WTC11 (cell line): Measurements from ENCODE around the gene EIF4G1. TPM values are rescaled to one million over a fixed set of nuclear protein-coding genes. Genes with fewer than 3 reads are reported as not detected.
A peak's percentile ranks its signal among the peaks of the same experiment; 100 is the strongest.

Experiments
- ATAC-seq: fragments of 200-7000 bp; cut with Tn5 transposase; 2 replicates; pipeline ENCODE4 v1.10.0; 2021; ENCODE audit warnings: mild to moderate bottlenecking, moderate library complexity
- CTCF ChIA-PET: fragments of 300-600 bp; sonication (Branson Sonifier 250); formaldehyde crosslinking; loops from one replicate; lab custom pipeline; 2021; ENCODE audit warnings: antibody characterized with exemption; lab: Charles Lee
- POLR2A ChIA-PET: fragments of 350-600 bp; sonication (Branson Sonifier 250); formaldehyde crosslinking; loops from one replicate; lab custom pipeline; 2021; ENCODE audit warnings: antibody characterized with exemption; lab: Charles Lee
- DNase-seq: peaks from one replicate; pipeline ENCODE4 v3.0.0; 2021; ENCODE audit warnings: low spot score
- H3K27ac Mint-ChIP-seq: 2 replicates; pipeline ENCODE4 v1.8.0; 2021; ENCODE audit warnings: mixed read lengths
- H3K27me3 Mint-ChIP-seq: 2 replicates; pipeline ENCODE4 v1.8.0; 2021; ENCODE audit warnings: low read depth, mild to moderate bottlenecking, moderate library complexity, mixed read lengths
- H3K36me3 Mint-ChIP-seq: 2 replicates; pipeline ENCODE4 v1.8.0; 2021; ENCODE audit warnings: mixed read lengths
- H3K4me1 Mint-ChIP-seq: 2 replicates; pipeline ENCODE4 v1.8.0; 2022; ENCODE audit warnings: mixed read lengths
- H3K4me3 Mint-ChIP-seq: 2 replicates; pipeline ENCODE4 v1.8.0; 2021; ENCODE audit warnings: mild to moderate bottlenecking, moderate library complexity, mixed read lengths
- H3K9me3 Mint-ChIP-seq: 2 replicates; pipeline ENCODE4 v1.8.0; 2021; ENCODE audit warnings: mixed read lengths
- EMX1 ChIP-seq: fragments of 250-450 bp; sonication (Bioruptor Pico); IDR thresholded peaks from 2 replicates; pipeline ENCODE4 v1.8.0; 2021; ENCODE audit warnings: mild to moderate bottlenecking
- GABPB1 ChIP-seq: sonication (generic); formaldehyde crosslinking; IDR thresholded peaks from 2 replicates; pipeline ENCODE4 v1.8.1; 2023; ENCODE audit warnings: mild to moderate bottlenecking, missing genetic modification reagents
- GTF2I ChIP-seq: fragments of 250-450 bp; sonication (Bioruptor Pico); conservative IDR thresholded peaks from 2 replicates; pipeline ENCODE4 v1.4.0; 2021; ENCODE audit warnings: mild to moderate bottlenecking
- MYBL2 ChIP-seq: sonication (generic); formaldehyde crosslinking; IDR thresholded peaks from 2 replicates; pipeline ENCODE4 v1.8.1; 2023; ENCODE audit warnings: mild to moderate bottlenecking, moderate library complexity, missing genetic modification reagents
- NFYB ChIP-seq: sonication (generic); formaldehyde crosslinking; conservative IDR thresholded peaks from 2 replicates; pipeline ENCODE4 v1.8.0; 2022; ENCODE audit warnings: low read depth, missing genetic modification reagents
- NR1H2 ChIP-seq: sonication (generic); formaldehyde crosslinking; IDR thresholded peaks from 2 replicates; pipeline ENCODE4 v1.9.0; 2021; ENCODE audit warnings: mild to moderate bottlenecking, moderate library complexity, missing genetic modification reagents
- NR2C2 ChIP-seq: sonication (generic); formaldehyde crosslinking; IDR thresholded peaks from 2 replicates; pipeline ENCODE4 v1.8.0; 2022; ENCODE audit warnings: mild to moderate bottlenecking, missing genetic modification reagents
- OVOL2 ChIP-seq: fragments of 250-450 bp; sonication (Bioruptor Pico); IDR thresholded peaks from 2 replicates; pipeline ENCODE4 v1.9.0; 2021; ENCODE audit warnings: mild to moderate bottlenecking, borderline replicate concordance
- RORB ChIP-seq: fragments of 250-450 bp; sonication (Bioruptor Pico); IDR thresholded peaks from 2 replicates; pipeline ENCODE4 v1.9.0; 2021; ENCODE audit warnings: mild to moderate bottlenecking
- TEAD4 ChIP-seq: sonication (generic); formaldehyde crosslinking; IDR thresholded peaks from 2 replicates; pipeline ENCODE4 v1.8.0; 2022; ENCODE audit warnings: mild to moderate bottlenecking, missing genetic modification reagents
- ZNF121 ChIP-seq: sonication (generic); formaldehyde crosslinking; IDR thresholded peaks from 2 replicates; pipeline ENCODE4 v1.8.0; 2023; ENCODE audit warnings: missing genetic modification reagents
- ZNF263 ChIP-seq: sonication (generic); formaldehyde crosslinking; IDR thresholded peaks from 2 replicates; pipeline ENCODE4 v1.8.1; 2022; ENCODE audit warnings: low read depth, mild to moderate bottlenecking, moderate library complexity, missing genetic modification reagents
- ZNF423 ChIP-seq: fragments of 250-450 bp; sonication (Bioruptor Pico); IDR thresholded peaks from 2 replicates; pipeline ENCODE4 v2.1.2; 2022; ENCODE audit warnings: mild to moderate bottlenecking, moderate library complexity
- total RNA-seq: library from RNA; stranded (reverse); gene quantifications from 3 replicates; pipeline ENCODE4 v1.2.3, GENCODE V29; 2021
- TF ChIP-seq, protein P1 (sequence below): sonication (generic); formaldehyde crosslinking; IDR thresholded peaks from 2 replicates; pipeline ENCODE4 v1.8.0; 2022; ENCODE audit warnings: mild to moderate bottlenecking, missing genetic modification reagents
- TF ChIP-seq, protein P2 (sequence below): sonication (generic); formaldehyde crosslinking; IDR thresholded peaks from 2 replicates; pipeline ENCODE4 v1.8.0; 2022; ENCODE audit warnings: missing genetic modification reagents
- TF ChIP-seq, protein P3 (sequence below): fragments of 250-450 bp; sonication (Bioruptor Pico); IDR thresholded peaks from 2 replicates; pipeline ENCODE4 v2.1.2; 2022; ENCODE audit warnings: mild to moderate bottlenecking, moderate library complexity
- TF ChIP-seq, protein P4 (sequence below): sonication (generic); formaldehyde crosslinking; IDR thresholded peaks from 2 replicates; pipeline ENCODE4 v1.8.1; 2022; ENCODE audit warnings: missing genetic modification reagents, borderline replicate concordance
- TF ChIP-seq, protein P5 (sequence below): sonication (generic); formaldehyde crosslinking; IDR thresholded peaks from 2 replicates; pipeline ENCODE4 v1.8.1; 2022; ENCODE audit warnings: low read depth, missing genetic modification reagents, borderline replicate concordance
- TF ChIP-seq, protein P6 (sequence below): sonication (generic); formaldehyde crosslinking; IDR thresholded peaks from 2 replicates; pipeline ENCODE4 v1.8.0; 2023; ENCODE audit warnings: missing genetic modification reagents
- TF ChIP-seq, protein P7 (sequence below): sonication (generic); formaldehyde crosslinking; IDR thresholded peaks from 2 replicates; pipeline ENCODE4 v1.8.0; 2022; ENCODE audit warnings: mild to moderate bottlenecking, missing genetic modification reagents
- TF ChIP-seq, protein P8 (sequence below): fragments of 250-450 bp; sonication (Bioruptor Pico); IDR thresholded peaks from 2 replicates; pipeline ENCODE4 v1.9.0; 2021; ENCODE audit warnings: mild to moderate bottlenecking

Gene EIF4G1
- total RNA-seq, 1 experiment from 2014 or later: 557 TPM

DNA sequence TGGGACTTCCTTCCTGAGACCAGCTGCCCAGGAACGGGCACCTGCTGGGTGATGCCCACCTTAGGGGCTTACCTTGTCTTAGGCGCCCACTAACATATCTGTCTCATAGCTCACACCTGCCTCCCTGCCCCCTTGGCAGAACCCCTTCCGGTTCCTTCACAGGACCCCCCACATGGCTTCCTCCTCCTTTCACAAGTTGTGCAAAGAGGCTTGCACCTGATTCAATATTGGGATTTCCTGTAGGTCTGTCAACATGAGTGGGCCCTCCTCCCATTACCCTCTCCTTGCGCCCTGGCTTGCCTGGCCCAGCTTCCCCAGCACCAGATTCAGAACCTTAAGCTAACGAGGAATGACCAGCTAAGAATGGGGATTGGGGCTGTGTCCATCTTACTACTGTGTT lies 63.0 kb downstream of the EIF4G1 start:
- Mint-ChIP-seq H3K4me3 (peak overlapping the region; percentile 48), H3K27ac (no peak overlapping the region), H3K36me3 (no peaks in the 10 kb centered on the region), H3K9me3 (no peaks in the 10 kb centered on the region), H3K4me1 (peaks cover 49% of the 10 kb centered on the region), H3K27me3 (peaks cover 47% of the 10 kb centered on the region)
- ChIA-PET POLR2A (interaction anchor here (1.0 kb wide), 1 partner anchor 148 kb away, joined by 3 read pairs; no protein-coding TSS in a partner anchor), CTCF (interaction anchor here (1.0 to 2.8 kb wide), 7 partner anchors 8 to 164 kb away, joined by 3 to 13 read pairs (median 4); no protein-coding TSS in a partner anchor)
- no peak for ATAC-seq
- TF ChIP-seq, protein P1, sequence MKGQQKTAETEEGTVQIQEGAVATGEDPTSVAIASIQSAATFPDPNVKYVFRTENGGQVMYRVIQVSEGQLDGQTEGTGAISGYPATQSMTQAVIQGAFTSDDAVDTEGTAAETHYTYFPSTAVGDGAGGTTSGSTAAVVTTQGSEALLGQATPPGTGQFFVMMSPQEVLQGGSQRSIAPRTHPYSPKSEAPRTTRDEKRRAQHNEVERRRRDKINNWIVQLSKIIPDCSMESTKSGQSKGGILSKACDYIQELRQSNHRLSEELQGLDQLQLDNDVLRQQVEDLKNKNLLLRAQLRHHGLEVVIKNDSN (CRISPR knock-in tag): no peak
- TF ChIP-seq EMX1 (CRISPR knock-in tag): no peak
- TF ChIP-seq, protein P2, sequence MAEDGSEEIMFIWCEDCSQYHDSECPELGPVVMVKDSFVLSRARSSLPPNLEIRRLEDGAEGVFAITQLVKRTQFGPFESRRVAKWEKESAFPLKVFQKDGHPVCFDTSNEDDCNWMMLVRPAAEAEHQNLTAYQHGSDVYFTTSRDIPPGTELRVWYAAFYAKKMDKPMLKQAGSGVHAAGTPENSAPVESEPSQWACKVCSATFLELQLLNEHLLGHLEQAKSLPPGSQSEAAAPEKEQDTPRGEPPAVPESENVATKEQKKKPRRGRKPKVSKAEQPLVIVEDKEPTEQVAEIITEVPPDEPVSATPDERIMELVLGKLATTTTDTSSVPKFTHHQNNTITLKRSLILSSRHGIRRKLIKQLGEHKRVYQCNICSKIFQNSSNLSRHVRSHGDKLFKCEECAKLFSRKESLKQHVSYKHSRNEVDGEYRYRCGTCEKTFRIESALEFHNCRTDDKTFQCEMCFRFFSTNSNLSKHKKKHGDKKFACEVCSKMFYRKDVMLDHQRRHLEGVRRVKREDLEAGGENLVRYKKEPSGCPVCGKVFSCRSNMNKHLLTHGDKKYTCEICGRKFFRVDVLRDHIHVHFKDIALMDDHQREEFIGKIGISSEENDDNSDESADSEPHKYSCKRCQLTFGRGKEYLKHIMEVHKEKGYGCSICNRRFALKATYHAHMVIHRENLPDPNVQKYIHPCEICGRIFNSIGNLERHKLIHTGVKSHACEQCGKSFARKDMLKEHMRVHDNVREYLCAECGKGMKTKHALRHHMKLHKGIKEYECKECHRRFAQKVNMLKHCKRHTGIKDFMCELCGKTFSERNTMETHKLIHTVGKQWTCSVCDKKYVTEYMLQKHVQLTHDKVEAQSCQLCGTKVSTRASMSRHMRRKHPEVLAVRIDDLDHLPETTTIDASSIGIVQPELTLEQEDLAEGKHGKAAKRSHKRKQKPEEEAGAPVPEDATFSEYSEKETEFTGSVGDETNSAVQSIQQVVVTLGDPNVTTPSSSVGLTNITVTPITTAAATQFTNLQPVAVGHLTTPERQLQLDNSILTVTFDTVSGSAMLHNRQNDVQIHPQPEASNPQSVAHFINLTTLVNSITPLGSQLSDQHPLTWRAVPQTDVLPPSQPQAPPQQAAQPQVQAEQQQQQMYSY (CRISPR knock-in tag): no peak
- TF ChIP-seq, protein P3, sequence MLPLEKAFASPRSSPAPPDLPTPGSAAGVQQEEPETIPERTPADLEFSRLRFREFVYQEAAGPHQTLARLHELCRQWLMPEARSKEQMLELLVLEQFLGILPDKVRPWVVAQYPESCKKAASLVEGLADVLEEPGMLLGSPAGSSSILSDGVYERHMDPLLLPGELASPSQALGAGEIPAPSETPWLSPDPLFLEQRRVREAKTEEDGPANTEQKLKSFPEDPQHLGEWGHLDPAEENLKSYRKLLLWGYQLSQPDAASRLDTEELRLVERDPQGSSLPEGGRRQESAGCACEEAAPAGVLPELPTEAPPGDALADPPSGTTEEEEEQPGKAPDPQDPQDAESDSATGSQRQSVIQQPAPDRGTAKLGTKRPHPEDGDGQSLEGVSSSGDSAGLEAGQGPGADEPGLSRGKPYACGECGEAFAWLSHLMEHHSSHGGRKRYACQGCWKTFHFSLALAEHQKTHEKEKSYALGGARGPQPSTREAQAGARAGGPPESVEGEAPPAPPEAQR: no peak
- TF ChIP-seq, protein P4, sequence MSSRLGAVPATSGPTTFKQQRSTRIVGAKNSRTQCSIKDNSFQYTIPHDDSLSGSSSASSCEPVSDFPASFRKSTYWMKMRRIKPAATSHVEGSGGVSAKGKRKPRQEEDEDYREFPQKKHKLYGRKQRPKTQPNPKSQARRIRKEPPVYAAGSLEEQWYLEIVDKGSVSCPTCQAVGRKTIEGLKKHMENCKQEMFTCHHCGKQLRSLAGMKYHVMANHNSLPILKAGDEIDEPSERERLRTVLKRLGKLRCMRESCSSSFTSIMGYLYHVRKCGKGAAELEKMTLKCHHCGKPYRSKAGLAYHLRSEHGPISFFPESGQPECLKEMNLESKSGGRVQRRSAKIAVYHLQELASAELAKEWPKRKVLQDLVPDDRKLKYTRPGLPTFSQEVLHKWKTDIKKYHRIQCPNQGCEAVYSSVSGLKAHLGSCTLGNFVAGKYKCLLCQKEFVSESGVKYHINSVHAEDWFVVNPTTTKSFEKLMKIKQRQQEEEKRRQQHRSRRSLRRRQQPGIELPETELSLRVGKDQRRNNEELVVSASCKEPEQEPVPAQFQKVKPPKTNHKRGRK (CRISPR knock-in tag): no peak
- TF ChIP-seq, protein P5, sequence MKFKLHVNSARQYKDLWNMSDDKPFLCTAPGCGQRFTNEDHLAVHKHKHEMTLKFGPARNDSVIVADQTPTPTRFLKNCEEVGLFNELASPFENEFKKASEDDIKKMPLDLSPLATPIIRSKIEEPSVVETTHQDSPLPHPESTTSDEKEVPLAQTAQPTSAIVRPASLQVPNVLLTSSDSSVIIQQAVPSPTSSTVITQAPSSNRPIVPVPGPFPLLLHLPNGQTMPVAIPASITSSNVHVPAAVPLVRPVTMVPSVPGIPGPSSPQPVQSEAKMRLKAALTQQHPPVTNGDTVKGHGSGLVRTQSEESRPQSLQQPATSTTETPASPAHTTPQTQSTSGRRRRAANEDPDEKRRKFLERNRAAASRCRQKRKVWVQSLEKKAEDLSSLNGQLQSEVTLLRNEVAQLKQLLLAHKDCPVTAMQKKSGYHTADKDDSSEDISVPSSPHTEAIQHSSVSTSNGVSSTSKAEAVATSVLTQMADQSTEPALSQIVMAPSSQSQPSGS (CRISPR knock-in tag): no peak
- TF ChIP-seq ZNF263 (CRISPR knock-in tag): no peak
- no peak for TF ChIP-seq TEAD4 (CRISPR knock-in tag)
- no peak for TF ChIP-seq GTF2I (CRISPR knock-in tag)
- no peak for TF ChIP-seq OVOL2 (CRISPR knock-in tag)
- no peak for TF ChIP-seq NR1H2 (CRISPR knock-in tag)
- no peak for TF ChIP-seq RORB (CRISPR knock-in tag)
- TF ChIP-seq, protein P6, sequence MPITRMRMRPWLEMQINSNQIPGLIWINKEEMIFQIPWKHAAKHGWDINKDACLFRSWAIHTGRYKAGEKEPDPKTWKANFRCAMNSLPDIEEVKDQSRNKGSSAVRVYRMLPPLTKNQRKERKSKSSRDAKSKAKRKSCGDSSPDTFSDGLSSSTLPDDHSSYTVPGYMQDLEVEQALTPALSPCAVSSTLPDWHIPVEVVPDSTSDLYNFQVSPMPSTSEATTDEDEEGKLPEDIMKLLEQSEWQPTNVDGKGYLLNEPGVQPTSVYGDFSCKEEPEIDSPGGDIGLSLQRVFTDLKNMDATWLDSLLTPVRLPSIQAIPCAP (CRISPR knock-in tag): no peak
- no peak for TF ChIP-seq NFYB (CRISPR knock-in tag)
- no peak for DNase-seq

DNA sequence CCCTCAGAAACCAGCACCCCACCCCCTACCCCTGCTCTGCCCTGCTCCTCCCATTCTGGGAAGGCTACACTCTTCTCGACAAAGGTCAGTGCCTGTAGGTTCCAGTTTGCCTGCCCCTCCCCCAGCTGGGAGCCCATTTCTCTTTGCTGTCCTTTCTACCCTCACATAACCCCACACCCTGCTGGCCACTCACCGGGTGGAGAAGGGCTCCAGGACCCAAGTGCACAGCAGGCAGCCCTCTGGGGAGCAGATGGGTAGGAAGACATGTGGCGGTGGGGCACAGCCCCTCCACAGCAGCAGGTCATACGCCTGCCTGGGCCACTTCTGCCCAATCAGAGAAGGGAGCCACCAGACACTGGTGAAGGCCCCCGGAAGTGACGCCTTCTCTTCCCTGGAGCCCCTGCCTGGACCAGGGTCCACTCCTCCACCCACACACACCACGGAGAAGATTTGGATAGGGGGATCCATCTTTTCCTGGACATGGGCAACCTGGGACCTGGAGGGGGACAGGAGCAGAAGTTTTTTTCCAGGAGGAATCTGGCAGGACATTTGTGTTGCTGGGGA lies 63.6 kb downstream of the EIF4G1 start, which contains the start of gene THPO:
Gene THPO, minus strand, starts transcription at position 326 of the 564 bp plus-strand sequence. CDS start 1,948 bp downstream, outside the sequence.
- Mint-ChIP-seq H3K36me3 (no peaks in the 10 kb centered on the region), H3K27me3 (peaks cover 52% of the 10 kb centered on the region), H3K4me1 (peaks cover 45% of the 10 kb centered on the region), H3K9me3 (no peaks in the 10 kb centered on the region), H3K27ac (no peak within 1 kb of the TSS), H3K4me3 (peak within 1 kb of the TSS; percentile 72)
- CTCF ChIA-PET: interaction anchor here (1.1 to 2.8 kb wide), 5 partner anchors 8 to 163 kb away, joined by 3 to 13 read pairs (median 4); no protein-coding TSS in a partner anchor
- TF ChIP-seq ZNF121 (CRISPR knock-in tag): no peak
- TF ChIP-seq NR2C2 (CRISPR knock-in tag): no peak
- TF ChIP-seq GABPB1 (CRISPR knock-in tag): peak; percentile 49
- TF ChIP-seq ZNF423 (CRISPR knock-in tag): peak; percentile 28; the same call in 1 of the 2 replicates
- TF ChIP-seq, protein P7, sequence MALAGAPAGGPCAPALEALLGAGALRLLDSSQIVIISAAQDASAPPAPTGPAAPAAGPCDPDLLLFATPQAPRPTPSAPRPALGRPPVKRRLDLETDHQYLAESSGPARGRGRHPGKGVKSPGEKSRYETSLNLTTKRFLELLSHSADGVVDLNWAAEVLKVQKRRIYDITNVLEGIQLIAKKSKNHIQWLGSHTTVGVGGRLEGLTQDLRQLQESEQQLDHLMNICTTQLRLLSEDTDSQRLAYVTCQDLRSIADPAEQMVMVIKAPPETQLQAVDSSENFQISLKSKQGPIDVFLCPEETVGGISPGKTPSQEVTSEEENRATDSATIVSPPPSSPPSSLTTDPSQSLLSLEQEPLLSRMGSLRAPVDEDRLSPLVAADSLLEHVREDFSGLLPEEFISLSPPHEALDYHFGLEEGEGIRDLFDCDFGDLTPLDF (CRISPR knock-in tag): no peak
- peak; percentile 50; the same call in 1 of the 2 replicates for TF ChIP-seq MYBL2 (CRISPR knock-in tag)
- TF ChIP-seq, protein P8, sequence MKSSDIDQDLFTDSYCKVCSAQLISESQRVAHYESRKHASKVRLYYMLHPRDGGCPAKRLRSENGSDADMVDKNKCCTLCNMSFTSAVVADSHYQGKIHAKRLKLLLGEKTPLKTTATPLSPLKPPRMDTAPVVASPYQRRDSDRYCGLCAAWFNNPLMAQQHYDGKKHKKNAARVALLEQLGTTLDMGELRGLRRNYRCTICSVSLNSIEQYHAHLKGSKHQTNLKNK: no peak
- TF ChIP-seq ZNF263 (CRISPR knock-in tag): no peak
- POLR2A ChIA-PET: no interaction called here
- DNase-seq: peak; percentile 40
- ATAC-seq: peak; percentile 32
